BJ (cell line): ENCODE results near the gene HEATR9. TPM values are rescaled to one million over a fixed set of nuclear protein-coding genes. Genes with fewer than 3 reads are reported as not detected.

Experiments
- CTCF ChIA-PET: fragments of 350-600 bp; formaldehyde crosslinking; extraction: SDS; loops from one replicate; lab custom pipeline; 2021; ENCODE audit warnings: antibody characterized with exemption, inconsistent platforms; lab: Yijun Ruan, JAX
- POLR2A ChIA-PET: fragments of 300-600 bp; sonication (Branson Sonifier 250); formaldehyde crosslinking; extraction: SDS; loops from one replicate; lab custom pipeline; 2021; ENCODE audit warnings: antibody characterized with exemption; lab: Charles Lee
- DNase-seq: peaks from one replicate; pipeline ENCODE4 v3.0.0-alpha.2; 2011; ENCODE audit warnings: low read depth
- H3K27me3 ChIP-seq: 2 replicates; pipeline ENCODE4 v1.6.0; 2011; ENCODE audit warnings: low read length; ENCODE audit not compliant: control insufficient read depth, insufficient read depth
- H3K36me3 ChIP-seq: 2 replicates; pipeline ENCODE4 v1.5.1; 2011; ENCODE audit warnings: low read length; ENCODE audit not compliant: control insufficient read depth, insufficient read depth
- H3K4me3 ChIP-seq: 2 replicates; pipeline ENCODE4 v1.5.1; 2011; ENCODE audit warnings: low read depth, mild to moderate bottlenecking, control low read depth, low read length
- polyA plus RNA-seq: library from polyadenylated mRNA; depleted of rRNA; stranded (reverse); fragments of >200 nt; gene quantifications from 2 replicates; pipeline ENCODE4 v1.2.3, GENCODE V29; 2011
- TF ChIP-seq, protein P1 (sequence below): IDR thresholded peaks from 2 replicates; pipeline ENCODE4 v1.5.1; 2011; ENCODE audit warnings: low read depth, mild to moderate bottlenecking, control low read depth, inconsistent platforms, low read length, moderate library complexity; ENCODE audit not compliant: insufficient read depth

The HEATR9 gene
- polyA plus RNA-seq, 1 experiment, result not detected

DNA sequence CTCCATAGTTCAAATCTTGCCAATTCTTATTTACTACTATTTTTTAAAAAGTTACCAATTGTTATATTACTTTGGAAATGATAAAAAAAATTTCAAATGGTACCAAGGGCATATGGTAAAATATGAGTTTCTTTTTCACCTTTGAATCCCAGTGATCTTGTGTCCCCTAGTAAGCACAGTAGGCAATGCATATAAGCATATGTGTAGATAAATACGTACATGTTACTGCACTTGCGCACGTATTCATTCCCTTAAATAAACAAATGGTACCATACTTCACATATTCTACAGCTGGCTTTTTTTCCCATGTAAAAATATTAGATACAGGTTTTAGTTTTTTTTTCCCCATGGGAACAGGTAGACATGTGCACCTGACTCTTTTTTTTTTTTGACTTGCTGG is 27.6 kb downstream of the HEATR9 start:
- no peak overlapping the region for H3K4me3 ChIP-seq
- TF ChIP-seq, protein P1, sequence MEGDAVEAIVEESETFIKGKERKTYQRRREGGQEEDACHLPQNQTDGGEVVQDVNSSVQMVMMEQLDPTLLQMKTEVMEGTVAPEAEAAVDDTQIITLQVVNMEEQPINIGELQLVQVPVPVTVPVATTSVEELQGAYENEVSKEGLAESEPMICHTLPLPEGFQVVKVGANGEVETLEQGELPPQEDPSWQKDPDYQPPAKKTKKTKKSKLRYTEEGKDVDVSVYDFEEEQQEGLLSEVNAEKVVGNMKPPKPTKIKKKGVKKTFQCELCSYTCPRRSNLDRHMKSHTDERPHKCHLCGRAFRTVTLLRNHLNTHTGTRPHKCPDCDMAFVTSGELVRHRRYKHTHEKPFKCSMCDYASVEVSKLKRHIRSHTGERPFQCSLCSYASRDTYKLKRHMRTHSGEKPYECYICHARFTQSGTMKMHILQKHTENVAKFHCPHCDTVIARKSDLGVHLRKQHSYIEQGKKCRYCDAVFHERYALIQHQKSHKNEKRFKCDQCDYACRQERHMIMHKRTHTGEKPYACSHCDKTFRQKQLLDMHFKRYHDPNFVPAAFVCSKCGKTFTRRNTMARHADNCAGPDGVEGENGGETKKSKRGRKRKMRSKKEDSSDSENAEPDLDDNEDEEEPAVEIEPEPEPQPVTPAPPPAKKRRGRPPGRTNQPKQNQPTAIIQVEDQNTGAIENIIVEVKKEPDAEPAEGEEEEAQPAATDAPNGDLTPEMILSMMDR, result no peak
- no peak for DNase-seq
- POLR2A ChIA-PET, result interaction anchor here (0.6 to 1.1 kb wide), 2 partner anchors 7 to 49 kb away, joined by 7 to 32 read pairs; no protein-coding TSS in a partner anchor
- H3K27me3 ChIP-seq, result no peaks in the 10 kb centered on the region
- H3K36me3 ChIP-seq, result peaks cover 24% of the 10 kb centered on the region
- CTCF ChIA-PET, result interaction anchor here (0.6 to 1.6 kb wide), 2 partner anchors 9 to 78 kb away, joined by 3 to 5 read pairs; no protein-coding TSS in a partner anchor

DNA sequence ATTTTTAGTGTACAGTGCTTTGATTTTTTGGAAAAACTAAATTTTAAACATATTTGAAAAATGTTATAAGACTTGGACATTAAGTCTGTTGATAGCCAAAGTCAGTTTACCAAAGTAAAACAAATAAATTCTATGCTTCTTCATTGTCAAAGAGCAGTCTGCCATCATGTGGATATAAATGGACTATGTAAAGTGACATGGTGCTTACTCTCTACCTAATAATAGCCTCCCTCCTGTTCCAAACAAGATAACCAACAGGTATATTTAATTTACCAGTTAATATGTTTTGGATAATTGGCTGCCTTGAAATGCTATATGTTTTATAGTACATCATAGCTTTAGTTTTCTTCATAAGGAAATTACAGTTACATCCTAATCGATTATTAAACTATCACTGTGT is 43.5 kb downstream of the HEATR9 start:
- ChIA-PET CTCF (no interaction called here), POLR2A (no interaction called here)
- Histone ChIP-seq H3K36me3 (peaks cover 6% of the 10 kb centered on the region; the same call in 1 of the 2 replicates), H3K4me3 (no peak overlapping the region), H3K27me3 (no peaks in the 10 kb centered on the region)
- TF ChIP-seq, protein P1, result no peak
- no peak for DNase-seq

DNA sequence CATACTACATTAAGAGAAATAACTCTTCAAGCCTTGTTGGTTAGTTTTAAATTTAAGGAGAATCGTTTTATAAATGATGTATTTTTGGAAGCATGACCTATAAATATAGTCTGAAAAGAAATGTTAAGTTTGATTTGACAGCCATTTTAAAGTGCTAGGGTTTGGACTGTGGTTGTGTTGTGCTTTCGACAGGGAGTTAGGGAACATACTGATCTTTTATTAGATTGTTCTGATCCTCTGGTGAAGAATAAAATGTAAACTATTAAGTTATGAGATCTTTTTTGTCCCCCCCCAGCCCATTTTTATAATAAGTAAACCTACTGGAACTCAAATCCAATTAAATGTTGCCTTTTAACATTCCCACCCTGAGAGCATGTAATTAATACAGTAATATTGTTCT is 47.4 kb downstream of the HEATR9 start:
- ChIA-PET CTCF (no interaction called here), POLR2A (no interaction called here)
- TF ChIP-seq, protein P1, result no peak
- Histone ChIP-seq H3K36me3 (peaks cover 3% of the 10 kb centered on the region; the same call in 1 of the 2 replicates), H3K4me3 (no peak overlapping the region), H3K27me3 (no peaks in the 10 kb centered on the region)
- no peak for DNase-seq

- Histone ChIP-seq H3K27me3 (no peaks in the 10 kb centered on the region), H3K36me3 (peaks cover 1% of the 10 kb centered on the region; the same call in 1 of the 2 replicates), H3K4me3 (no peak overlapping the region)
- DNase-seq, result no peak
- TF ChIP-seq, protein P1, result no peak
- POLR2A ChIA-PET, result no interaction called here
- CTCF ChIA-PET, result interaction anchor here (0.6 to 2.3 kb wide), 4 partner anchors 10 to 68 kb away, joined by 3 to 10 read pairs (median 4); partner anchors contain the start of gene TAF15
These were observed 49.2 kb downstream of the HEATR9 start for GRCh38 chr17:35819455-35819854.

DNA sequence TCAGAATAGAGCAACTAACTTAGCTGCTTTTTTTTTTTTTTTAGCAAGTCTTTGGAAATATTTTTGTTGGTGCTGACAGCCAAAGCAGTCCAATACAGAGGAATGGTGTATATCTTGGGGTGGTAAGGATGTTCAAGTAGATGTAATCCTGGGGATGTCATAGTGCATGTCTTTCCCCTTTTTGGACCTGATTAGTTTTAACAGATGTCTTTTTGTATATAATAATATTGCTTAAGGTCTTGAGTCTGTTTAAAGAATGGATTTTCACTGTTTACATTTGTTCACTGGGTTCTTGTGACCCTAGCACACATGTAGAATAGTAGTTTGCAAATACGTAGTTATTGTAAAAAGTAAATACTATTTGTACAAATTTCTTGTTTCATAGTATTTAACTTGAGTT is 51.5 kb downstream of the HEATR9 start:
- Histone ChIP-seq H3K4me3 (no peak overlapping the region), H3K27me3 (no peaks in the 10 kb centered on the region), H3K36me3 (no peaks in the 10 kb centered on the region)
- DNase-seq, result no peak
- POLR2A ChIA-PET, result interaction anchor here (0.7 kb wide), 1 partner anchor 213 kb away, joined by 15 read pairs; no protein-coding TSS in a partner anchor
- CTCF ChIA-PET, result interaction anchor here (0.9 to 2.6 kb wide), 3 partner anchors 9 to 53 kb away, joined by 4 to 18 read pairs (median 4); no protein-coding TSS in a partner anchor
- TF ChIP-seq, protein P1, result no peak
